Coronary artery (tissue), 2 donors: Measurements from ENCODE around the gene GRB7.

Experiments used
- DNase-seq: peaks from one replicate; pipeline ENCODE4 v3.0.0-alpha.2; 2017; ENCODE audit warnings: low spot score
- H3K27ac ChIP-seq, 2 donors: fragments of 200-600 bp; sonication (generic); one replicate each; pipeline ENCODE4 v1.5.1; 2016 to 2019
- H3K4me3 ChIP-seq: fragments of 200-600 bp; sonication (generic); 2 replicates; pipeline ENCODE4 v1.5.1; 2016; ENCODE audit warnings: mild to moderate bottlenecking, moderate library complexity
- CTCF ChIP-seq: fragments of 200-600 bp; sonication (generic); IDR thresholded peaks from one replicate; pipeline ENCODE4 v1.5.1; 2019; ENCODE audit warnings: antibody characterized with exemption

GRB7 gene

GRCh38 chr17:39781861-39782213, 44.1 kb downstream of the GRB7 start:
- no peak for DNase-seq
- H3K4me3 ChIP-seq, result no peak overlapping the region
- H3K27ac ChIP-seq, result peak overlapping the region in 1 of 2 donors; percentile 74
- TF ChIP-seq CTCF, result no peak

- TF ChIP-seq CTCF, result no peak
- Histone ChIP-seq H3K4me3 (peak overlapping the region; percentile 5), H3K27ac (peak overlapping the region in 1 of 2 donors; percentile 74)
- no peak for DNase-seq
Observed at GRCh38 chr17:39782481-39782880, 44.7 kb downstream of the GRB7 start.

- Histone ChIP-seq H3K4me3 (no peak overlapping the region), H3K27ac (peak overlapping the region in 1 of 2 donors; percentile 45)
- TF ChIP-seq CTCF, result no peak
- DNase-seq, result no peak
Observed at GRCh38 chr17:39782980-39783379, 45.2 kb downstream of the GRB7 start.

- Histone ChIP-seq H3K4me3 (no peak overlapping the region), H3K27ac (no peak overlapping the region)
- no peak for DNase-seq
- TF ChIP-seq CTCF, result no peak
Observed at GRCh38 chr17:39787041-39787440, 49.3 kb downstream of the GRB7 start.

GRCh38 chr17:39787743-39788484, 50.2 kb downstream of the GRB7 start:
- Histone ChIP-seq H3K27ac (no peak overlapping the region), H3K4me3 (no peak overlapping the region)
- no peak for DNase-seq
- TF ChIP-seq CTCF, result no peak

GRCh38 chr17:39791111-39791992, 53.6 kb downstream of the GRB7 start:
- H3K27ac ChIP-seq, result no peak overlapping the region
- no peak for DNase-seq

More at GRCh38 chr17:39791111-39791992, 53.6 kb downstream of the GRB7 start:
- H3K4me3 ChIP-seq, result no peak overlapping the region
- no peak for TF ChIP-seq CTCF
